SK-N-SH (cell line): ENCODE measurements around the gene WDR27.

Experiments used
- FOXJ3 ChIP-seq: sonication (generic); formaldehyde crosslinking; IDR thresholded peaks from 2 replicates; pipeline ENCODE4 v1.5.1; 2020; ENCODE audit warnings: mild to moderate bottlenecking, missing genetic modification reagents
- TF ChIP-seq, protein P1 (sequence below): fragments of 200-600 bp; sonication (generic); IDR thresholded peaks from 2 replicates; pipeline ENCODE4 v1.6.1; 2017; ENCODE audit warnings: antibody characterized with exemption, mild to moderate bottlenecking, moderate library complexity

- TF ChIP-seq, protein P1, sequence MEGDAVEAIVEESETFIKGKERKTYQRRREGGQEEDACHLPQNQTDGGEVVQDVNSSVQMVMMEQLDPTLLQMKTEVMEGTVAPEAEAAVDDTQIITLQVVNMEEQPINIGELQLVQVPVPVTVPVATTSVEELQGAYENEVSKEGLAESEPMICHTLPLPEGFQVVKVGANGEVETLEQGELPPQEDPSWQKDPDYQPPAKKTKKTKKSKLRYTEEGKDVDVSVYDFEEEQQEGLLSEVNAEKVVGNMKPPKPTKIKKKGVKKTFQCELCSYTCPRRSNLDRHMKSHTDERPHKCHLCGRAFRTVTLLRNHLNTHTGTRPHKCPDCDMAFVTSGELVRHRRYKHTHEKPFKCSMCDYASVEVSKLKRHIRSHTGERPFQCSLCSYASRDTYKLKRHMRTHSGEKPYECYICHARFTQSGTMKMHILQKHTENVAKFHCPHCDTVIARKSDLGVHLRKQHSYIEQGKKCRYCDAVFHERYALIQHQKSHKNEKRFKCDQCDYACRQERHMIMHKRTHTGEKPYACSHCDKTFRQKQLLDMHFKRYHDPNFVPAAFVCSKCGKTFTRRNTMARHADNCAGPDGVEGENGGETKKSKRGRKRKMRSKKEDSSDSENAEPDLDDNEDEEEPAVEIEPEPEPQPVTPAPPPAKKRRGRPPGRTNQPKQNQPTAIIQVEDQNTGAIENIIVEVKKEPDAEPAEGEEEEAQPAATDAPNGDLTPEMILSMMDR = no peak
- no peak for TF ChIP-seq FOXJ3 (CRISPR knock-in tag)
These were observed 232.8 kb downstream of the WDR27 start for GRCh38 chr6:169469028-169469427.
